AG09309 (cell line): ENCODE data around the gene MDM1.

Experiments used
- DNase-seq: peaks from one replicate; pipeline ENCODE4 v3.0.0-alpha.2; 2010; ENCODE audit warnings: low read depth
- H3K4me3 ChIP-seq: 2 replicates; pipeline ENCODE4 v1.5.1; 2011; ENCODE audit warnings: mild to moderate bottlenecking, low read depth, low read length, moderate library complexity; ENCODE audit not compliant: control insufficient read depth
- CTCF ChIP-seq: IDR thresholded peaks from 2 replicates; pipeline ENCODE4 v1.5.1; 2011; ENCODE audit warnings: mild to moderate bottlenecking, low read depth, low read length, inconsistent platforms; ENCODE audit not compliant: insufficient read depth, control insufficient read depth; ENCODE audit errors: missing control alignments

The MDM1 gene

GRCh38 chr12:68356986-68357385 lies 24.8 kb upstream of the MDM1 start:
- no peak overlapping the region for H3K4me3 ChIP-seq
- TF ChIP-seq CTCF: no peak
- no peak for DNase-seq

- no peak for DNase-seq
- H3K4me3 ChIP-seq: no peak overlapping the region
- TF ChIP-seq CTCF: no peak
Observed at GRCh38 chr12:68356060-68356695, 24.0 kb upstream of the MDM1 start.

GRCh38 chr12:68354977-68355541 lies 22.9 kb upstream of the MDM1 start:
- no peak for TF ChIP-seq CTCF
- no peak for DNase-seq
- no peak overlapping the region for H3K4me3 ChIP-seq

GRCh38 chr12:68352067-68352466 lies 19.9 kb upstream of the MDM1 start:
- no peak overlapping the region for H3K4me3 ChIP-seq
- no peak for TF ChIP-seq CTCF
- DNase-seq: no peak

GRCh38 chr12:68350753-68351152 lies 18.6 kb upstream of the MDM1 start:
- TF ChIP-seq CTCF: no peak
- DNase-seq: no peak

GRCh38 chr12:68349921-68350606 lies 17.9 kb upstream of the MDM1 start:
- no peak overlapping the region for H3K4me3 ChIP-seq
- TF ChIP-seq CTCF: no peak
- DNase-seq: no peak

More at GRCh38 chr12:68350753-68351152, 18.6 kb upstream of the MDM1 start:
- H3K4me3 ChIP-seq: no peak overlapping the region
